ENCODE results near the gene ACTG1. TPM values are rescaled to one million over a fixed set of nuclear protein-coding genes. Genes with fewer than 3 reads are reported as not detected.

ACTG1 gene
- total and polyA plus RNA-seq, 2 donors (not counting 1 experiment from before 2014, with no cell fraction given) = 803 to 1,677 TPM

DNA sequence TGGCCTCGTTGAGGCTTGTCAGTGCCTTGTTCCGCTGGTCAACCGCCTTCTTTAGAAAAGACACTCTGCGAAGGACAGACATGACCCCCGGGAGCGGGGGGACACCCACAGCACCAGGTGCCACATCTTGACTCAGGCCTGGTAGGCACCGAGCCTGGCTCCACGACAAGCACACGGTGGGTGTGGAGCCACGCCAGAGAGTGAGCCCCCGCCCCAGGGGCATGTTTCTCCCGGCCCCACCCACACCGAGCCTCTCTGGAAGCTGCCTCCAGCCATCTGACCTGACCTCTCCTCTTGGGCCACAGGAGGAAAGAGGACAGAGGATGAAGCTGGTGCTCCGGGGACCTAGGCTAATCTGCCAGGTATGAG, 35.0 kb upstream of the ACTG1 start:
- no peak overlapping the region for H3K9ac ChIP-seq (ENCODE audit: low read length)
- no peaks in the 10 kb centered on the region for H3K9me3 Mint-ChIP-seq (ENCODE audit: insufficient read depth)

More for the DNA sequence above, 35.0 kb upstream of the ACTG1 start:
- no peaks in the 10 kb centered on the region for H3K9me3 ChIP-seq (ENCODE audit: control extremely low read depth in 1 of 3, control insufficient read depth in 2 of 3, insufficient read depth in 1 of 3, low read length in 2 of 3)
- 95% methylated on average over 11 of the region's 14 CpGs for WGBS (ENCODE audit: insufficient coverage)
- H4K20me1 ChIP-seq (ENCODE audit: control insufficient read depth, insufficient read depth, low read length, poor library complexity, severe bottlenecking) = peaks cover 37% of the 10 kb centered on the region
- Mint-ChIP-seq H3K27ac (no peak overlapping the region), H3K27me3 (no peaks in the 10 kb centered on the region), H3K4me1 (peaks cover 15% of the 10 kb centered on the region), H3K4me3 (no peak overlapping the region)
- ChIA-PET CTCF (interaction anchor here (0.6 to 1.1 kb wide), 2 partner anchors 72 to 256 kb away, joined by 3 read pairs; no protein-coding TSS in a partner anchor), POLR2A (no interaction called here)
- H3K79me2 ChIP-seq (ENCODE audit: control insufficient read depth, insufficient read depth, low read length) = peaks cover 40% of the 10 kb centered on the region
- DNase-seq (no peak), ATAC-seq (ENCODE audit: low read depth) (no peak)
- peaks cover 7 to 9% of the 10 kb centered on the region in 2 donors for H3K4me1 ChIP-seq (ENCODE audit: control insufficient read depth in 2 of 2, insufficient read depth in 2 of 2, low read length in 2 of 2)
- H3K4me2 ChIP-seq (replicated peaks; ENCODE audit: low read depth, low read length, poor library complexity, severe bottlenecking) = no peak overlapping the region
- no peak overlapping the region for H3K27ac ChIP-seq (ENCODE audit: low read length in 2 of 2)
- H3K4me3 ChIP-seq (ENCODE audit: control extremely low read depth in 1 of 5, extremely low read depth in 1 of 5, insufficient read depth in 1 of 5, low read depth in 2 of 5, low read length in 4 of 5) = no peak overlapping the region
- TF ChIP-seq CTCF (IDR thresholded peaks at IDR 0.05) (no peak), EZH2 (IDR thresholded peaks at IDR 0.05; ENCODE audit: borderline replicate concordance, insufficient read depth, low read depth, low read length, poor library complexity, severe bottlenecking) (no peak)
- no peaks in the 10 kb centered on the region for H3K27me3 ChIP-seq (replicated peaks in 1 of 4; ENCODE audit: control extremely low read depth in 1 of 4, control insufficient read depth in 3 of 4, insufficient read depth in 4 of 4, low read length in 3 of 4)
- no peak overlapping the region for H2AFZ ChIP-seq (ENCODE audit: insufficient read depth, low read depth, low read length, poor library complexity, severe bottlenecking)
- H3K36me3 ChIP-seq (replicated peaks in 1 of 2; ENCODE audit: control extremely low read depth in 1 of 2, control insufficient read depth in 1 of 2, extremely low read depth in 1 of 2, insufficient read depth in 2 of 2, low read length in 1 of 2) = peaks cover 0 to 68% of the 10 kb centered on the region in 2 experiments
- intact Hi-C loops (cut with micrococcal nuclease) = no loop called here

All from B cell (primary cell).